ENCODE measurements around the gene RBP3.

GRCh38 chr10:47321521-47322195 is 26.5 kb upstream of the RBP3 start:
- TF ChIP-seq CTCF (IDR thresholded peaks at IDR 0.05) = no peak
- TF ChIP-seq REST (IDR thresholded peaks at IDR 0.05; ENCODE audit: insufficient read depth in 1 of 2, low read depth in 2 of 2, low read length in 1 of 2) = no peak
